NCI-H146 treated with DMSO at 0.1 percent for 48 hours (cell line): Measurements from ENCODE around the gene SLX1B.
"Not testable (repeated sequence)": the region's sequence is repeated elsewhere in the genome, so short reads cannot be mapped to it uniquely, and the experiment has no call there.

ENCODE experiments used
- DNase-seq: peaks from one replicate; lab custom pipeline; 2025; ENCODE audit not compliant: unreplicated experiment; lab: John Stamatoyannopoulos, UW

SLX1B gene

DNA sequence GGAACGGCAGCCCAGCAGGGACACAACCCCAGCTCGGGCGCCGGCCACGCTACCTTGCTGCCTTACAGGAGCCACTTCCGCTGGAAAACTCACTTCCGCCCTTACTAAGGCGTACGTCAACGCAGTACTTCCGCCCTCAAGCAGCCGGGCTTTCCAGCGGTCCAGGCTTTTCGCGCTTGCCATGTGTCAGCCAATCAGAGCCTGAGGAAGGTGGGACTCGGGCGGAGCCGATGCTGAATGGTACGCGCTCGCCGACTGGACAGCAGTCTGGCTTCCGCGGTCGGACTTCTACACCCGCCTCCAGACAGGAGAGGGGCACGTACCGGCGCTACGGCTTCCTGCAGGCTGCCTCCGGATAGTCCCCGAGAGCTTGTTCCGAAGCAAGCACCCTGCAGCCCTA is at the start of gene SLX1B, which contains the start of gene BOLA2:
TSS of gene SLX1B (plus strand) at position 265 of the 400 bp plus-strand sequence.
TSS of gene BOLA2 (minus strand) at position 83 of the 400 bp plus-strand sequence. CDS start 98 bp downstream, outside the sequence.
- DNase-seq: not testable (repeated sequence)

DNA sequence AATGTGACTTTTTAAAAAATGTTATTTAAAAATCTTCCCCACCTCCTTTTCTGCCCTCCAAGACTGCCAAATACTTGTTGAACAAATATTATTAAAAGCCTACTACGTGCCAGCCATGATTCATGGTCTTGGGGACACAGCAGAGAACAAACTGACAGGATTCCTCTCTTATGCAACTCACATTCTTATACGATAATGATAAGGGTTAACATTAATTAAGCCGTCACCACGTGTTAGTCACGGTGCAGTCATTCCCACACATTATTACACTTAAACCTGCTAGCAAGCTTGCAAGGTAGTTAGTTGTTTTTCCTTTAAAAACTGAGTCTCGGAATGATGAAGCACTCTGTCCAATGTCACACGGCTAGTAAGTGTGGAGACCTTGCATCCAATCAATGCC is 49.1 kb upstream of the SLX1B start:
- DNase-seq: not testable (repeated sequence)

DNA sequence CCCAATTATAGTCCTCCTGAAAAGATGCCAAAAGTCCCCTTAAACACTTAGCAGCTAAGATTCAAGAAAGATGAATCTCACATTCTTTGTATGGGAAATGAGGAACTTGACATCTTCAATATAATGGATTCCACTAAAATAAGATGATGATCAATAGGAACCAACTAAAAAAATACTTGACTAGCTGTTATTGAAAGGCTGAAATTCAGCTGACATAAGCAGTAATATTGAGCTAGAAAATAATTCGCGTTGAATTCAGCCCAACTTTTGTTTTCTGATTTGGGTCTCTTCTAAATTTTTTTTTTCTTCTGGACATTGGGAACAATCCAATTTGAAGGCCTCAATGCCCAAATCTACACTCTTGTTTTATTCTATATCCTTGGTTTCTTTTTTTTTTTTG is 30.7 kb upstream of the SLX1B start:
- DNase-seq: not testable (repeated sequence)

DNA sequence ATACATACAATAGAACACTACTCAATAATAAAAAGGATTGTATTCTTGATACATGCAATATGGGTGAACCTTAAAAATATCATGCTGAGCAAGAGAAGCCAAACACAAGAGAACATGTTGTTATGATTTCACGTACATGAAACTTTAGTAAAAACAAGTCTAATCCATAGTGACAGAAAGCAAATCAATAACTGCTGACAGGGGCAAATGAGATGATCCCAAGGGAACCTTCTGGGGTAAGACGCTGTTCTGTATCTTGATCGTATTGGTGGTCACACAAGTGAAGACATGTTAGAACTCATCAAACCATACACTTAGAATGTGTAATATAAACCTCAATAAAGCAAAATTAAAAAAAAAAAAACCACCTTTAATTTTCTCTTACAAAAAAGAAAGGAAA is 28.9 kb upstream of the SLX1B start:
- not testable (repeated sequence) for DNase-seq

DNA sequence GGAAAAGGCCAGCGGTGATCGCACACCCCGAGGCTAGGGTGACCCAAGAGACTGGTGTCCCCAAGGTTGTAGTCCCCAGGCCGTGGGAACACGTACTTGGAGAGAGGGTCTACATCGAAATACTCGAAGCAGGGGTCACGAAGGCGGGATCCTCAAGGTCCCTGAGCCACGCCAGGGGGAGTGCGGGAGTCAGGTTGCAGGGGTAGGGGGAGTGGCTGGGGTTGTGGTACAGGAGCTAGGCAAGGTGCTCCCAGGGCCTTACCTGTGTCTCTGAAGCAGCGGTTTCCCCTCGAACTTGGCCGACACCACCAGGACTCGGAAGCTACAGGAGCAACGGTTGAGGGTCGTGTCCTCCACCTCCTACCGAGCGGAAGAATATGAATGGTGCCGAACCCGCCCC is 579 bp upstream of the SLX1B start:
- not testable (repeated sequence) for DNase-seq

- DNase-seq: not testable (repeated sequence)
These were observed 495 bp downstream of the SLX1B start for GRCh38 chr16:29454828-29455227.

DNA sequence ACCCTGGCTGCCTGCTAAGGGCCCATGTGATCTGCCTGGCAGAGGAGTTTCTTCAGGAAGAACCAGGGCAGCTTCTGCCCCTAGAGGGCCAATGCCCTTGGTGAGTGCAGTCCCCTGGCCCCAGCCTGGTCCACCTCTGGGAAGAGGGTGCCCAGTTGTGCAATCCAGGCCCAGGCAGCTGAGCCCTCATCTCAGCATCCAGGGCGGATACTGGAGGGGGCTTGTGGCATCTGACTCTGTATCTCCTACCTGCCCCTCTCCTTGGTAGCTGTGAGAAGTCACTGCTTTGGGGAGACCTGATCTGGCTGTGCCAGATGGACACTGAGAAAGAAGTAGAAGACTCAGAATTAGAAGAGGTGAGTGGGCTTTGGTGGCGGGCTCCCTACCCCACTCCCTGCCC is 3.3 kb downstream of the SLX1B start:
- not testable (repeated sequence) for DNase-seq

- DNase-seq: not testable (repeated sequence)
These were observed 5.6 kb downstream of the SLX1B start, which contains the start of gene SULT1A4 for GRCh38 chr16:29459706-29460646. Gene SULT1A4 (plus strand): TSS chr16:29459913. CDS start chr16:29461386, 1,473 bp downstream.

- DNase-seq: not testable (repeated sequence)
These were observed 6.3 kb downstream of the SLX1B start for GRCh38 chr16:29460647-29461030.

GRCh38 chr16:29465985-29466824 is 11.9 kb downstream of the SLX1B start:
- DNase-seq: not testable (repeated sequence)

DNA sequence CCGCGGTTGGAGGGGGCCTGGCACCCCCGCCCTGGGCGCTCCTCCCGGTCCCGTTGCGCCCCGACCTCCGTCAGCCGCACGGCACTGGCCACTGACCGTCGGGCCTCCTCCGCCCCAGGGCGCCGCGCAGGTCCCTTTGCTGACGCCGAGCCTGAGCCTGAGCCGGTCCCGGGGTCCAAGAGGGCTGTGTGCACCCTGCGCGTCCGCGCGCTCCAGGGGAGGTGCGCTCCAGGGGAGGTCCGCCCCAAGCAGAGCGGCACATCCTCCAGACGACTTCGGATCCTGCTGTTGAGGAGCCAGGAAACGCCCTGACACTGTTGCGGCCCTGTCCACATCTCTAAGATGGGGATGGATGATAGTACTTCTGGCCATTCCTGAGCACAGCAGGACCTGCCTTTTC is 12.6 kb downstream of the SLX1B start:
- DNase-seq: not testable (repeated sequence)

- DNase-seq: not testable (repeated sequence)
These were observed 13.5 kb downstream of the SLX1B start for GRCh38 chr16:29467654-29468366.

DNA sequence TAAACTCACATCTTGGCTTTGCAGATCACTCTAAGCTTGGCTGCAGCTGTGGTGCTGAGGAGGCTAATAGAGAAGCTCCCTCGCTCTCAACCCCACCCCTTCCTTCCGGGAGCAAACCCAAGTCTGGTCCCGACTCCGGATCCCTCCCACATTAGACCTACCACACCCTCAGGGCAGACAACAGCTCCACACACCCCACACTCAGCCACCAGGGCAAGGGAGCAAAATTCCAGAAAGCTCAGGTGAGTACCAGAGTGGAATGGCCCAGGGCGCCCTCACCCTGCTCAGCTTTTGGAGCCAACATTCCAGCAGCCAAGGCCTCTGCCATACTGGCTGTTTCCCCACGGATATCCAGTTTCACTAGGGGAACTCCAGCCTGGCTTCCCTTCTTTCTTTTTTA is 15.3 kb downstream of the SLX1B start:
- DNase-seq: not testable (repeated sequence)

GRCh38 chr16:29472065-29472464 is 17.7 kb downstream of the SLX1B start:
- DNase-seq: not testable (repeated sequence)

DNA sequence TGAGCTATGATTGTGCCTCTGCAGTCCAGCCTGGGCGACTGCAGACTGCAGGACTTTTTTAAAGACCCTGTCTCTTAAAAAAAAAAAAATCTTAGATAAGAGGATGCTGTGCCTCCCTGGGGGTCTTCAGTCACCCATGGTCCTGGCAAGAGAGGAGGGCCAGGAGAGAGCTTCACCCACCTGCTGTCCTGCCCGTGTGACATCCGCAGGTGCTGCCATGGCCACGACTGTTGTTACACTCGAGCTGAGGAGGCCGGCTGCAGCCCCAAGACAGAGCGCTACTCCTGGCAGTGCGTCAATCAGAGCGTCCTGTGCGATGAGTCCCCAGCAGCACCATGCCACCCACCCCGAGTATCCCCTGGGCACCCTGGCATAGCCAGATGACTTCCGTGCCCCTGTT is 27.9 kb downstream of the SLX1B start:
- not testable (repeated sequence) for DNase-seq

DNA sequence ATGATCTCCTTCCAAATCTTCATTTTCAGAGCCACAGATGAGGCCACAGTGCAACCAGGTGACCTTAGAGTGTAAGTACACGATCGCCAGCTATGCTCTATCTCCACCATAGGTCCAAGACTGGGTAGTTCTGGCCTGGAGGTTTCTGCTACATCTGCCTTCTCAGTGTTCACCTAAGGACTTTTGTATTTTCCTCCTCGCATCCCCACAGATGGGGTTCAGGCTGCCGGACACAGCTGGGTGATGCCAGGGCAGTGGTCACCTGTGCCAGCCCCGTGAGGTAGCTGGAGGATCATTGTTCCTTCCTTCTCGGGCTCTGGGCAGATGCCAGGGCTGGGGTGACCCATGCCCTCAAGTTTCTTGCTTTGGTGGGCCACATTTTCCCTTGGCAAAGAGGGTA is 52.0 kb downstream of the SLX1B start, which contains the start of gene NPIPB12:
TSS of gene NPIPB12 (minus strand) at position 101 of the 400 bp plus-strand sequence.
- not testable (repeated sequence) for DNase-seq
